Activated CD4-positive, alpha-beta T cell treated with anti-CD3 and anti-CD28 coated beads, Interleukin-2, amount 50 U/mL, for 4 hours (primary cell): Measurements from ENCODE around the gene SCAF1.
A peak's percentile ranks its signal among the peaks of the same experiment; 100 is the strongest.

ENCODE experiments used
- DNase-seq, 2 experiments: peaks; one replicate each; pipeline ENCODE4 v3.0.0-alpha.2; 2020

The SCAF1 gene

GRCh38 chr19:49686503-49687088 lies 44.6 kb downstream of the SCAF1 start:
- DNase-seq, result no peak

GRCh38 chr19:49687150-49687549 lies 45.1 kb downstream of the SCAF1 start:
- no peak for DNase-seq

GRCh38 chr19:49687566-49688316 lies 45.7 kb downstream of the SCAF1 start:
- DNase-seq, result no peak

GRCh38 chr19:49688531-49689132 lies 46.6 kb downstream of the SCAF1 start:
- DNase-seq, result no peak

GRCh38 chr19:49689133-49690078 lies 47.4 kb downstream of the SCAF1 start, which contains the start of gene ADM5:
Gene ADM5, plus strand, starts transcription at chr19:49689594. Its CDS starts 244 bp downstream, at chr19:49689838.
- DNase-seq, result peak in 1 of 2 experiments; percentile 24

- DNase-seq, result no peak
Measured at GRCh38 chr19:49690079-49690655, 48.2 kb downstream of the SCAF1 start.

GRCh38 chr19:49690656-49691242 lies 48.7 kb downstream of the SCAF1 start, which contains the start of gene CPT1C:
Gene CPT1C, plus strand, starts transcription at chr19:49691116. Its CDS starts 1,137 bp downstream, at chr19:49692253.
- peak; percentile 44 to 46 for DNase-seq

GRCh38 chr19:49691243-49692146 lies 49.5 kb downstream of the SCAF1 start:
- DNase-seq, result no peak

- DNase-seq, result no peak
Measured at GRCh38 chr19:49692147-49692506, 50.1 kb downstream of the SCAF1 start.

GRCh38 chr19:49696115-49696514 lies 54.1 kb downstream of the SCAF1 start:
- DNase-seq, result no peak

- no peak for DNase-seq
Measured at GRCh38 chr19:49696865-49697264, 54.9 kb downstream of the SCAF1 start.

GRCh38 chr19:49699364-49699763 lies 57.4 kb downstream of the SCAF1 start:
- no peak for DNase-seq

- DNase-seq, result no peak
Measured at GRCh38 chr19:49700563-49700962, 58.6 kb downstream of the SCAF1 start.

- no peak for DNase-seq
Measured at GRCh38 chr19:49701271-49701786, 59.3 kb downstream of the SCAF1 start.

GRCh38 chr19:49704888-49705642 lies 63.1 kb downstream of the SCAF1 start:
- no peak for DNase-seq

- no peak for DNase-seq
Measured at GRCh38 chr19:49705919-49706318, 63.9 kb downstream of the SCAF1 start.
